Karpas-422 (cell line): Measurements from ENCODE around the gene CD79B. TPM values are rescaled to one million over a fixed set of nuclear protein-coding genes. Genes with fewer than 3 reads are reported as not detected.
A peak's percentile ranks its signal among the peaks of the same experiment; 100 is the strongest.
"Not testable (repeated sequence)": the region's sequence is repeated elsewhere in the genome, so short reads cannot be mapped to it uniquely, and the experiment has no call there.

Experiments
- DNase-seq: peaks from one replicate; pipeline ENCODE4 v3.0.0-alpha.2; 2015
- H2AFZ ChIP-seq: fragments of 200-600 bp; sonication (generic); 2 replicates; pipeline ENCODE4 v1.6.1; 2014; ENCODE audit warnings: antibody characterized with exemption, low read length, mixed read lengths
- H3K27ac ChIP-seq: fragments of 200-600 bp; sonication (generic); 2 replicates; pipeline ENCODE4 v1.5.1; 2014; ENCODE audit warnings: mild to moderate bottlenecking, low read length, moderate library complexity
- H3K27me3 ChIP-seq: fragments of 200-600 bp; sonication (generic); 2 replicates; pipeline ENCODE4 v1.6.1; 2014; ENCODE audit warnings: low read length, mixed read lengths
- H3K36me3 ChIP-seq: fragments of 200-600 bp; sonication (generic); 2 replicates; pipeline ENCODE4 v1.6.1; 2014; ENCODE audit warnings: low read length, mixed read lengths; ENCODE audit not compliant: insufficient read depth
- H3K4me1 ChIP-seq: fragments of 200-600 bp; sonication (generic); 2 replicates; pipeline ENCODE4 v1.6.1; 2014; ENCODE audit warnings: mild to moderate bottlenecking, low read length, mixed read lengths
- H3K4me2 ChIP-seq: fragments of 200-600 bp; sonication (generic); 2 replicates; pipeline ENCODE4 v1.6.1; 2014; ENCODE audit warnings: low read length, low read depth, mild to moderate bottlenecking; ENCODE audit not compliant: poor library complexity, severe bottlenecking
- H3K4me3 ChIP-seq: fragments of 200-600 bp; sonication (generic); 2 replicates; pipeline ENCODE4 v1.5.1; 2014; ENCODE audit warnings: mild to moderate bottlenecking, antibody characterized with exemption, low read length, mixed read lengths
- H3K79me2 ChIP-seq: fragments of 200-600 bp; sonication (generic); 2 replicates; pipeline ENCODE4 v1.6.1; 2014; ENCODE audit warnings: mild to moderate bottlenecking, low read length, mixed read lengths
- H3K9ac ChIP-seq: fragments of 200-600 bp; sonication (generic); 2 replicates; pipeline ENCODE4 v1.6.0; 2014; ENCODE audit warnings: low read length
- H3K9me2 ChIP-seq: fragments of 200-600 bp; sonication (generic), shearing (Covaris generic); replicated peaks from 2 replicates; pipeline ENCODE4 v1.6.0; 2014; ENCODE audit warnings: mild to moderate bottlenecking, low read length, moderate library complexity; ENCODE audit not compliant: insufficient read depth
- H3K9me3 ChIP-seq: fragments of 300-700, 200-600 bp; sonication (generic); 2 replicates; pipeline ENCODE4 v1.6.1; 2014; ENCODE audit warnings: low read length, mixed read lengths
- H4K20me1 ChIP-seq: fragments of 200-600 bp; sonication (generic); 2 replicates; pipeline ENCODE4 v1.6.1; 2014; ENCODE audit warnings: mild to moderate bottlenecking, antibody characterized with exemption, low read length, low read depth; ENCODE audit not compliant: insufficient read depth
- total RNA-seq: library from RNA; depleted of rRNA; stranded (reverse); fragments of >200 nt; shearing (Covaris generic); gene quantifications from 2 replicates; pipeline ENCODE4 v1.2.3, GENCODE V29; 2014; ENCODE audit warnings: low replicate concordance

Gene CD79B
- total RNA-seq, 1 experiment from 2014 or later, result 545 TPM

DNA sequence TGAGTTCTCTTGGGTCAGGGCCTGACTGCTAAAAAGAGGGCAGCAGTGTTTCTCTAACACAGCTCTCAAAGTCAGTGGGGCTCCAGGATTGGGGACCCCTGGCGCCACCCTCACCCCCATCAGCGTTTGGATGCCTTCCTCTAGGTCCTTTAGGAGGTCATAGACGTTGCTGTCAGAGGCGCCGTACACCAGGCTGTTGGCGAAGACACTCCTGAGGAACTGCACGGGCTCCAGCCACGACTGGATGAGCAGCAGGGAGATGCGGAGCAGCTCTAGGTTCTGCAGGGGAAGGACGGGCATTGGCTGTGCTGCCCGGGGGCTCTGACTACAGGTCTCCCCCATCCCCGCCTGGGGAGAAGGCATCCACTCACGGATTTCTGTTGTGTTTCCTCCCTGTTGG is 14.5 kb downstream of the CD79B start:
- Histone ChIP-seq H3K27ac (no peak overlapping the region), H3K9me3 (no peaks in the 10 kb centered on the region), H2AFZ (no peak overlapping the region), H3K27me3 (no peaks in the 10 kb centered on the region), H3K36me3 (no peaks in the 10 kb centered on the region), H3K9me2 (no peaks in the 10 kb centered on the region), H4K20me1 (no peaks in the 10 kb centered on the region), H3K4me2 (no peak overlapping the region), H3K9ac (no peak overlapping the region), H3K4me1 (peaks cover 55% of the 10 kb centered on the region), H3K79me2 (no peaks in the 10 kb centered on the region), H3K4me3 (no peak overlapping the region)
- DNase-seq, result no peak

DNA sequence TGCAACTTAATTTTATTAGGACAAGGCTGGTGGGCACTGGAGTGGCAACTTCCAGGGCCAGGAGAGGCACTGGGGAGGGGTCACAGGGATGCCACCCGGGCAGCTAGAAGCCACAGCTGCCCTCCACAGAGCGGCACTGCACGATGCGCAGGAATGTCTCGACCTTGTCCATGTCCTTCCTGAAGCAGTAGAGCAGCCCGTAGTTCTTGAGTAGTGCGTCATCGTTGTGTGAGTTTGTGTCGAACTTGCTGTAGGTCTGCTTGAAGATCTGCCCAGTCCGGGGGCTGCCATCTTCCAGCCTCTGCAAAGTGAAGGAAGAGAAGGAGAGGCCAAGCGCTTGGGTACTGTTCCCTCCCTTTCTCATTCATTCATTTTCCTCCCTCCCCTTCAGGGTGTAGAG is 14.9 kb downstream of the CD79B start:
- H4K20me1 ChIP-seq, H3K9me2 ChIP-seq, H3K27ac ChIP-seq, H3K9ac ChIP-seq, H3K9me3 ChIP-seq, H3K36me3 ChIP-seq, H3K27me3 ChIP-seq, H3K4me3 ChIP-seq, H2AFZ ChIP-seq, H3K4me2 ChIP-seq, H3K79me2 ChIP-seq, DNase-seq: not testable (repeated sequence)
- peaks cover 50% of the 10 kb centered on the region for H3K4me1 ChIP-seq

DNA sequence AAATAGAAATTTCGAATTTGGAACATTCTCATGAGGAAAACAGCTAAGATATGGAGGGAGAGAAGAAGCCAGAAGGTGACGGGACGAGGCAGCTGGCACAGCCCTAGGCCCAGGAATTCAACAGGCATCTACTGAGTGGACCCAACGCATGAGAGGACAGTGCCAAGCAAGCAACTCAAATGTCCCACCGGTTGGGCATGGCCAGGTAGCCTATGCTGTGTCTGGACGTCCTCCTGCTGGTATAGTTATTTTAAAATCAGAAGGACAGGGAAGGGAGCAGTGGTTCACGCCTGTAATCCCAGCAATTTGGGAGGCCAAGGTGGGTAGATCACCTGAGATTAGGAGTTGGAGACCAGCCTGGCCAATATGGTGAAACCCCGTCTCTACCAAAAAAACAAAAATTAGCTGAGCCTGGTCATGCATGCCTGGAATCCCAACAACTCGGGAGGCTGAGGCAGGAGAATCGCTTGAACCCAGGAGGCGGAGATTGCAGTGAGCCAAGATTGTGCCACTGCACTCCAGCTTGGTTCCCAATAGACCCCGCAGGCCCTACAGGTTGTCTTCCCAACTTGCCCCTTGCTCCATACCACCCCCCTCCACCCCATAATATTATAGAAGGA is 15.5 kb downstream of the CD79B start:
- Histone ChIP-seq H3K4me3 (no peak overlapping the region), H3K4me2 (peak overlapping the region; percentile 69), H3K9me3 (no peaks in the 10 kb centered on the region), H3K36me3 (no peaks in the 10 kb centered on the region), H3K27me3 (no peaks in the 10 kb centered on the region), H2AFZ (no peak overlapping the region), H3K9me2 (no peaks in the 10 kb centered on the region), H4K20me1 (no peaks in the 10 kb centered on the region), H3K4me1 (peaks cover 46% of the 10 kb centered on the region), H3K9ac (peak overlapping the region; percentile 46), H3K27ac (peak overlapping the region; percentile 51; the same call in 1 of the 2 replicates), H3K79me2 (no peaks in the 10 kb centered on the region)
- DNase-seq, result no peak

DNA sequence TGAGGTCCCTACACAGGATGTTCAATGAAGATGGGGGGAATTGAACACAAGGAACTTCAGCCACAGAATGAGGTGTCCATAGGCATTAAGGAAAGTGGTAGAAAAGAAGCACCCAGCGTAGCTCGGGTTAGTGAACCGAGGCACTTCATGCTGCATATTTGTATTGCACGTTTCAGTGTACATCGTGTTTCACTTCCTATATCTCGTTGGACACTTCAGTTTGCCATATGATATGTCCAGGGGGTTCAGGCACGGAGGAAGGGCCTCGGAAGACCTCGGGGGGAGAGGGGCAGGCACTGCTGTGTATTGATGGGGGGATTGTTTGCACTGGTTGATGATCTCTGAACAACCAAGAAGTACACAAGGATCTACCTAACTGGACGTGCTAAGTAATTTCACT is 16.4 kb downstream of the CD79B start:
- not testable (repeated sequence) for H3K9me3 ChIP-seq, H4K20me1 ChIP-seq, H3K79me2 ChIP-seq, H3K9me2 ChIP-seq, H3K36me3 ChIP-seq, H3K27me3 ChIP-seq
- peak overlapping the region; percentile 69 for H3K4me2 ChIP-seq
- peak overlapping the region; percentile 51 for H3K27ac ChIP-seq
- peak overlapping the region; percentile 18; the same call in 1 of the 2 replicates for H2AFZ ChIP-seq
- H3K9ac ChIP-seq, result peak overlapping the region; percentile 46
- H3K4me3 ChIP-seq, result peak overlapping the region; percentile 28; the same call in 1 of the 2 replicates
- peak; percentile 85 for DNase-seq
- H3K4me1 ChIP-seq, result peaks cover 37% of the 10 kb centered on the region

DNA sequence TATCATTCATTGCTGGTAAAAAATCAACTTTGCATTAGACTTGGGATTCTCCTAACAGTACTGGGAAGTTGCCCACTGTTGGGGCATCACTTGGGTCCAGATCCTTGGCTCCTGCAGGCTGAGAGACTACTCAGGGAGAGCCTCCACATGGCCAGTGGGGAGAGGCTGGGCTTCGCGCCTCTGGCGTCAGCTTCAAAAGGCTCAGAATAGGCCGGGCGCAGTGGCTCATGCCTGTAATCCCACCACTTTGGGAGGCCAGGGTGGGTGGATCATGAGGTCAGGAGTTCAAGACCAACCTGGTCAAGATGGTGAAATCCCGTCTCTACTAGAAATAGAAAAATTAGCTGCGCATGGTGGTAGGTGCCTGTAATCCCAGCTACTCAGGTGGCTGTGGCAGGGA is 17.7 kb downstream of the CD79B start:
- no peak overlapping the region for H3K4me3 ChIP-seq
- no peak overlapping the region for H3K9ac ChIP-seq
- H2AFZ ChIP-seq, result no peak overlapping the region
- H3K4me1 ChIP-seq, result peaks cover 25% of the 10 kb centered on the region
- H3K36me3 ChIP-seq, result no peaks in the 10 kb centered on the region
- DNase-seq, result no peak
- H3K9me2 ChIP-seq, result no peaks in the 10 kb centered on the region
- no peaks in the 10 kb centered on the region for H3K27me3 ChIP-seq
- H3K79me2 ChIP-seq, result no peaks in the 10 kb centered on the region
- no peak overlapping the region for H3K4me2 ChIP-seq
- no peak overlapping the region for H3K27ac ChIP-seq
- H3K9me3 ChIP-seq, result no peaks in the 10 kb centered on the region
- no peaks in the 10 kb centered on the region for H4K20me1 ChIP-seq

DNA sequence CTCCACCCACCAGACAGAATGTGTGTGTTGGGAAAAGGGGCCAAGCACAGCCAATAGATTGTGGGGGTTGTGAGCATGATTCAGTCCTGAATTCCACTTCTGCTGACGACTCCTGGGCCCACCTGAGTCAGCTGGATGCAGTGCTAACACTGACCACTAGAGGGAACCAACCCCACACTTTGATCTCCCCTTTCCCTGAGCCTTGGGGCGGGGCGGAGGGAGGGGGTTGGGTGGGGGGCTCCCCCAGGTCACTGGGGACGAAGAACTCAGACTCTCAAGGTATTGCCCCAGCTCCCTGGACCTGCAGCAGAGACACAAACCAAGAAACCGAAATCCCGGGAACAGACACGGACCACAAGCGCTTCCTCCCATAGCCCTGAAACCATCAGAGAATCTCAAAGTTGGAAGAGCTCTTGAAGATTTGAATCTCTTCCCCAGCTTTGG is 20.5 kb downstream of the CD79B start:
- Histone ChIP-seq H3K4me3 (no peak overlapping the region), H3K9me2 (no peaks in the 10 kb centered on the region), H3K9me3 (no peaks in the 10 kb centered on the region), H3K9ac (no peak overlapping the region), H3K27ac (no peak overlapping the region), H3K36me3 (no peaks in the 10 kb centered on the region), H3K4me2 (no peak overlapping the region), H4K20me1 (no peaks in the 10 kb centered on the region), H3K27me3 (no peaks in the 10 kb centered on the region), H3K4me1 (peaks cover 24% of the 10 kb centered on the region), H2AFZ (no peak overlapping the region), H3K79me2 (no peaks in the 10 kb centered on the region)
- peak; percentile 86 for DNase-seq

DNA sequence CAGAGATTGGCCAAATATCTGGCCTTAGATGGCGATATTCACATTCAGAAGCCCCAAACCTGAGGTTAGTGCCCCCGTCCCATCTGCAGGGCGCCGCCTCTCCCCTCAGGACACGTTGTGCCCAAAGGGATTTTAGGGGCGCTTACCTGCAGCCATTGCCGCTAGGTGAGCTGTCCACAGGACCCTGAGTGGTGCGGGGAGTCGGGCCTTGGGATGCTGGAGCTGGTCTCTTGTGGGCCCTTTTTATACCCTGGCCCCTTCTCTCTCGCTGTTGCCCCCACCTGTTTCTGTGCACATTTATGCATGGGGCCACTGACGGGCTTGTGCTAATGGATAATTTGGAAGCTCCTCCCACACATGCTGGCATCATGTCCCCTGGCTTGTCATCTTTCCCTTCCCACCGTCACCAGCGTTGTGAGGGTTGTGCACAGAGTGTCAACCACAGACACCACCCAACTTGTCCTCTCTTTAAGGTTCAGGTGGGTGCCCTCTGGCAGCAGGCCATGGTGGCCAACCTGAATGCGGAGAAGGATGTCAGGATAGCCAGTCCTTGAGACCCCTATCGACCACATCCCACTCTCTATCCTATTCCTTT is 21.0 kb downstream of the CD79B start, which contains the start of gene CSHL1:
Gene CSHL1, minus strand, starts transcription at position 218 of the 595 bp plus-strand sequence. Its CDS starts 62 bp downstream, at position 156.
- H3K79me2 ChIP-seq, result no peaks in the 10 kb centered on the region
- no peak within 1 kb of the TSS for H2AFZ ChIP-seq
- H4K20me1 ChIP-seq, result no peaks in the 10 kb centered on the region
- DNase-seq, result no peak
- H3K4me1 ChIP-seq, result peaks cover 19% of the 10 kb centered on the region
- no peaks in the 10 kb centered on the region for H3K27me3 ChIP-seq
- H3K4me3 ChIP-seq, result no peak within 1 kb of the TSS
- H3K4me2 ChIP-seq, result no peak within 1 kb of the TSS
- H3K9me2 ChIP-seq, result no peaks in the 10 kb centered on the region
- H3K36me3 ChIP-seq, result no peaks in the 10 kb centered on the region
- no peaks in the 10 kb centered on the region for H3K9me3 ChIP-seq
- no peak within 1 kb of the TSS for H3K27ac ChIP-seq
- no peak within 1 kb of the TSS for H3K9ac ChIP-seq

DNA sequence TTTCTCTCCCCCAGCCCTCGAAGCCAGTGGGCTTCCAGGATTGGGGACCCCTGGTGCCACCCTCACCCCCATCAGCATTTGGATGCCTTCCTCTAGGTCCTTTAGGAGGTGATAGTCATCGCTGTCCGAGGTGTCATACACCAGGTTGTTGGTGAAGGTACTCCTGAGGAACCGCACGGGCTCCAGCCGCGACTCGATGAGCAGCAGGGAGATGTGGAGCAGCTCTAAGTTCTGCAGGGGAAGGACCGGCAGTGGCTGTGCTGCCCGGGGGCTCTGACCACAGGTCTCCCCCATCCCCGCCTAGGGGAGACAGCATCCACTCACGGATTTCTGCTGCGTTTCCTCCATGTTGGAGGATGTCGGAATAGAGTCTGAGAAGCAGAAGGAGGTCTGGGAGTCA is 22.0 kb downstream of the CD79B start:
- DNase-seq, result no peak
- Histone ChIP-seq H4K20me1 (no peaks in the 10 kb centered on the region), H3K9me3 (no peaks in the 10 kb centered on the region), H3K27ac (no peak overlapping the region), H3K4me3 (no peak overlapping the region), H3K9ac (no peak overlapping the region), H3K27me3 (no peaks in the 10 kb centered on the region), H3K4me2 (no peak overlapping the region), H2AFZ (no peak overlapping the region), H3K36me3 (no peaks in the 10 kb centered on the region), H3K9me2 (no peaks in the 10 kb centered on the region), H3K4me1 (peaks cover 10% of the 10 kb centered on the region), H3K79me2 (no peaks in the 10 kb centered on the region)
